CD4-positive, alpha-beta T cell treated with Interleukin-4 for 1 hour (primary cell): Measurements from ENCODE around the gene ESRRB.

ENCODE experiments used
- DNase-seq, 2 donors: peaks; one replicate each; pipeline ENCODE4 v3.0.0-alpha.2; 2020 to 2022

ESRRB gene

DNA sequence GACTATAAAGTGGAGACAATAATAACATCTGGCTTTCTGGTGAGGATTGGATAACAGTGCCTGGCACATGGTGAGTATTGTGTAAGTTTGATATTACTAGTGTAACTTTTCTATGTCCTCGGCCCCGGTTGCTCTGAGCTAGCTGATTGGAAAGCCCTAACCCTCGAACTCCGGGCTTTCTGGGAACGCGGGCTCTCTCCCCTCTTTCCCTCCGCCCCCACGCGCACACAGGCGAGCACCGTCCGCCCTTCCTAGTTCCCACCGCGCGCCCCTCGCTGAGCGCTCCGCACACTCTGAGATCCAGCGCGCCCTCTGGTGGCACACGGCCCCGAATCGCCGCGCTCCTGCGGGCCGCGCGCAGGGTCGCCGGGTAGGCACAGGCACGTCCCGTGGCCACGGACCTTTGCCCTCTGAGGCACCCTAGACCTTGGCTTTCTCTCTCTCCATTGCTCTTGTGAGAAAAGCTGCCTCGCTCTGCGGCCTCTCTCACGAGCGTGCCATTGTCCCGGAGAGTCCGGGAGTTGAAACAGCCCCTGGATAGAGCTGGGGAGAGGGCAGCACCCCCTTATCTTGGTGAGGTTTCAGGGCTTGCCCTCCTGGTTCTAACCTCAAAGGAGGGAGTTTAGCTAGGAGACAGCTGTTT is 23.2 kb upstream of the ESRRB start:
- peak; percentile 22 to 23 for DNase-seq

- no peak for DNase-seq
These were observed 21.6 kb upstream of the ESRRB start for GRCh38 chr14:76354310-76354709.

DNA sequence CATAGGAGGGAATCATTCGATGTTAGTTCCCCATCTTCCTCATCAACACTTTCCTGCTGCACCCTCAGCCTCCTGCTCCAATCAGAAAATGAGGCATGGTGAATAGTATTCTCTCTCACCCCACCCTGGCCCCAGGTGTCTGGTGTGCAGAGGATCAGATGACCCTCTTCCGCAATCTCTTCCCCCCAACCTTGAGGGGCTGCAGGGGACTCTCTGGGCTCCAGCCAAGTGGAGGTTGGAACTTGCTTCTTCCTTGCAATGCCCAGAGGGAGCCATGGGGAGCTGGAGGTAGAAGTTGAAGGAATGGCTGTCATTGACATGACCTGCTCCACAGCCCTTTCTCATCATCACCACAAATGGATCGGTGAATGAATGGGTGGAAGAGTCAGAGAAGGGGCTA is 20.2 kb upstream of the ESRRB start:
- no peak for DNase-seq

- DNase-seq = no peak
These were observed 4.9 kb upstream of the ESRRB start for GRCh38 chr14:76371066-76371465.

- DNase-seq = no peak
These were observed 2.5 kb upstream of the ESRRB start for GRCh38 chr14:76373456-76373855.

DNA sequence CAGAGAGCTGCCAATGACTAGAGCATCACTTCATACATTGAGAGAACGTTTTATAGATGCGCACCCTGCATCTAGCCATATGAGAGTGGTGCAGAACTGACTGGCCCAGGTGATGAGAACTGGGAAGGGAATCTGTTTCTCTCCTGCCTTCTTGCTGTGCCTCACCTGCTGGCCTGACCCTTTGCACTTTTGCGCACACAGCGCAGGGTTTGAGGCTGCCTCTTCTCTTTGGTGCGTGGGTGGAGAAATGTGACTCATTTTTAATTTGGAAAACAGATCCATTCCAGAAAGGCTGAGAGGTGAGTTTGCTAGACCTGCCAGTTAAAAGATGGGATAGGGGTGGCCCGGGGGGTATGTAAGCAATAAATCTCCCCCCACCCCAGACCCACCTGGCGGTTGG is 453 bp upstream of the ESRRB start:
- DNase-seq = no peak

DNA sequence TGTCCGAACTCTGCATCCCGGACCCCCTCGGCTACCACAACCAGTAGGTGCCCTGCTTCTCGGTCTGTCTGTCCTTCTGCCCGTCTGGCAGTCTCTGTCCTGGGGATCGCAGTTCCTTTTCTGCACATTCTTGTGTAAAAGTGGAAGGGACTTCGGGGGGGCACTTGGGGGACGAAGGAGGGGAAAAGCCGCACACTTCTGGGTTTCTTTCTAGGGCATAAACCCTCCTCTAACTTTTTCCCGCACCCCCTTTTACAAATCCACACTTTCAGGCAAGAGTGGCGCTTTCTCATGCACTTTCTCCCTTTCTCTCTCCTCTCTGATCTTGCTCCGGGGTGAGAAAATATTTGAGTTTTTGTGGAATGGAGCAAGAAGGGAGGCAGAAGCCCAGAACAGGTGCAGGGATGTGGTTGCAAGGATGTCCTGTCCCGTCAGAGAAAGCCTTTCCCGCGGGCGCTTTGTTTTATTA is 506 bp downstream of the ESRRB start:
- DNase-seq = no peak

- DNase-seq = no peak
These were observed 1.2 kb downstream of the ESRRB start for GRCh38 chr14:76376878-76377734.

DNA sequence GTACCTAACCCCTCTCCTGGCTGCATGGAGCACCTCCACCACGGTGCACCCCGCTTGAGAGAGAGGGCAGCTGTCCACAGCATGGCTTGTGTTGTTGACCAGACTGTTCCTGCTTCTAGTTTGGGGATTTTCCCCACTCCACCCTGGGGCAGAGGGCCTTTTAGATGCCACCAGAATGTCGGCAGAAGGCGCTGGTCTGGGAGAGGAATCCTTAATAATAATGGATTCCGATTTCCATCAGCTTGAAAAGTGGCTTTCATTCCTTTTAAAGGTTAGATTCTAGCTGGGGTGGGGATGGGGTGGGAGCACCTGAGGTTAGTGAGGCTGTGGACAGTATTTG is 1.8 kb downstream of the ESRRB start:
- no peak for DNase-seq

DNA sequence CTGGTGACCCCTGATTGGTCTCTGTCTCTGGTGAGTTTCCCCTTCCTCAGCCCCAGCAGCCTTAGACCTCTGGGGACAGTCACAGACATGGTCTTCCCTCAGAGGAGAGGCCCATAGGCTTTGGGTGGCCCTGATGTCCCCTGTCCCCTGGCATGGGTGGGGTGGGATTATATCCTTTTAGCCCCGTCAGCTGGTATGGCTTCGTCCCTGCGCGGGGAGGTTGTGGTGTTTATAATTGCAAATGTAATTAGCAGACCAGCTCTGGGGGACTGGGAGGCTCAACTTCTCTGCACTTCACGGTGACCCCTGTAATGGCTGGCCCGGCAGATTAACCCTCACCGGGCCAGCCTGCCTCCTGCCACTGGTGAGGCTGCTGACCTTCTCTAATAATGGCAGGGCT is 5.1 kb downstream of the ESRRB start:
- DNase-seq = no peak

- DNase-seq = no peak
These were observed 6.0 kb downstream of the ESRRB start for GRCh38 chr14:76381817-76382494.

DNA sequence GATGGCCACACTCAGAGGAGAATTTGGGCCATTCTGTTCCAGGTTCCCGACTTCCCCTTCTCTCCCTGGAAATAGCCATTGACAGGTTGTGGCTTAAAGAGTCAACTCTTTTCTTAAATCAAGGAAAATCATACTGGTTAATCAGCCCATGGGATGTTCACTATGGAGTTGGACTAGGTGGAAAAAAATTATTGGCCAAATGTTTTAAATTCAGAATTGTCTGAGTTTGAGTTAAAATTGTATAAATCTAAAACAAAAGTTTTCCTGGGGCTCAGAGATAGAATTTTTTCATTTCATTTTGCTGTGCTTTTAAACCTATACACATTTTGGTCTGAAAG is 6.5 kb downstream of the ESRRB start:
- DNase-seq = no peak

DNA sequence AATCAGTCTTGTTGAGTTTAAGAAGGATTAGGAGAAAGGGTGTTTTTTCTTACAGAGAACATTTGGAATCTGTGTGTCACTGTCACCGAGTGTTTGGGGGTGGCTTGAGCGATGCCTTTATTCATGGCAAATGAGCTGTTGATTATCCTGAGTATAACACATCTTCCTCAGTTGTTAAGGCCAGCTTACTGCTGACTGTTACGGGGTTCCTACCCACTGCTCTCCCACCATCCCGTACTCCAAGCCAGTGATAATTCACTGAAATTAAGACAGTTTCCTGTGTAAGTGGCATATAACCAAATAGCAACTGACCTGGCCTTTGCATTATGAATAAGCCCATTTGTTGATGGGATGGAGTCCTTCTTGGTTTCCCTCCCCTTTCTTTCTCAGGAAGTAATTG is 9.5 kb downstream of the ESRRB start:
- no peak for DNase-seq

DNA sequence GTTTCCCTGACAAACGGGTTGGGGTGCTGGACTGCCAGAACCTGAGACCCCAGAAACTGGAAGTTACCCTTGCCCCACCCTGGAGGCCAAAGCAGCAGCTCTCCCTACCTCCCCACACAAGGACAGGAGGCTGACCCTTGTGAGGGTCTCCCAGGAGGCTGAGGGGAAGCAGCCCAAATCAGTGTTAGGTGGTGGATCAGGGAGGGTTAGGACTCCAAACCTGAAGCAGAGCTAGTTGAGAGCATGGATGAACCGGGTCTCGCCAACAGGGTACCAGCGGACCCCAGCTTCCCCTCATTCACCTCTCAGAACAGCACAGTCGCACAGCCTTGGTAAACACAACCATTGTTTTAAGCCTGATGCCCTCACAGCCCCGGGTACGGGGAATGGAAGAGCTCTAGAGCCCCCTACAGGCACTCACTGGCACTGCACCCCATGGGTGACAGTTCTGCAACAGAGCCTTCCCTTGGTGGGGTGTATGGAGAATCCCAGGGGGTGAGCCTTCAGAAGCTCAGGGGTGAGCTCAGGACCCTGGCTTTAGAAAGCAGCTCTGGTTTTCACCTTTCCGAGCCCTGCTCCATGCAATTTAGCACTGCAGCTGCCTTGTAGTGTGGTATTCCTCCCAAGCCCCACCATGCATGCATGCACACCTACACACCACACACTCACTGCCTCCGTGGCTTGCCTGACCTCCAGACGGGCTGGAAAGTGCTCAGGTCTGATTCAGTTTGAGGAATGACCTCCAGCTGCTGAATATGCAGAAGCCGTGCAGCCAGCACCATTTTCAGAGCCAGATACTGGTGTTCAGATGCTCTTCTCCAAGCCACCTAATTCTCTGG is 11.2 kb downstream of the ESRRB start:
- DNase-seq = peak; percentile 39 to 42

GRCh38 chr14:76389841-76390240 is 13.9 kb downstream of the ESRRB start:
- DNase-seq = no peak

GRCh38 chr14:76390621-76391020 is 14.7 kb downstream of the ESRRB start:
- no peak for DNase-seq

DNA sequence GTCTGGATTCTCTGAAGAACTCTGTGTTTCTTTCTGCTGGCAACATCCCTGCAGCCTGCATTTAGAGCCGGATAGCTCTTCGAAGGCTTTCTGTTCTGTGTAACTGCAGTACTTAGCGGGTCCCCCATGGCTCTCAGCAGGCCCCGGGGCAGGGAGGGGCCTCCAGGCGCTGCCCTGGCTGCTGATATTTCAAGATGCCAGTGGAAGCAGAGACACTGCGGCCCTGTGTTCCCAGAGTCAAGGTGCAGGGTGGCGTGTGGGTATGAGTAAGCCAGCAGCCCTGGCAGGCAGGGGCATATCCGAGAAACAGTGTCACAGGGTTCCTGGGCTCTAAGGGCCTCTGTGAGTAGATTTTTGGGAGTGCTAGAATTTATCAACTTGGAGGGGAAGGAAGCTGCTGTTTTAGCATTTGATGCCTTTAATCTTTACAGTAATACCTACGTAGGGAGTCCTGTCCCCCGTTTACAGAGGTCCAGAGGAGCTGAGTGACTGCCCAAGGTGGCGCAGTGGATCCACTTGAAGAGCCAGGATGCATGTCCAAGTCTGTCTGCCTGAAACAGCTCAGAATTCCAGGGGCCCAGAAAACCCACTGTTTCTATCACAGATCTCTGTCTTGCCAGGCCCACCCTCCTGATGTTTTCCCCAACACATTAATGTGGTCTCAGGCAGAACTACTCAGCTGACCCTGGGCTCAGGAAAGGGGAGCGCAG is 16.2 kb downstream of the ESRRB start:
- DNase-seq = no peak

DNA sequence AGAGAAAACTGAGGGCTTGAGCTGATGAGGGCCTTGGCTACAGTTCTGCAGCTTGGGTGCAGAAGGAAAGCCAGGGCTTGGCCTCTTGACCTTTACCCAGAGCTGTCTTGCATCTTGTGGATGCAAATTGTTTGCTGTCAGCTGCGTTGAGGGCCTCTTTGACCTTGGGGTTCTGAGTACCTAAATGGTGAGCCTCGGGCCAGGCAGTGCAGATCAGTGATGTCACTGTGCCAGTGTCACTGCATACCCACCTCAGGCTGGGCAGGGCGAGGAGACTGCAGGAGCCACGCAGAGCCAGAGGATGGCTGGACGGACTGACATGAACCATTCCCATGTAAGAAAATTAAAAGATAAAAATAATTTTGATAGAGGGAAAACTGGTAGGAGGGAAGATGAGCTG is 18.6 kb downstream of the ESRRB start:
- no peak for DNase-seq

DNA sequence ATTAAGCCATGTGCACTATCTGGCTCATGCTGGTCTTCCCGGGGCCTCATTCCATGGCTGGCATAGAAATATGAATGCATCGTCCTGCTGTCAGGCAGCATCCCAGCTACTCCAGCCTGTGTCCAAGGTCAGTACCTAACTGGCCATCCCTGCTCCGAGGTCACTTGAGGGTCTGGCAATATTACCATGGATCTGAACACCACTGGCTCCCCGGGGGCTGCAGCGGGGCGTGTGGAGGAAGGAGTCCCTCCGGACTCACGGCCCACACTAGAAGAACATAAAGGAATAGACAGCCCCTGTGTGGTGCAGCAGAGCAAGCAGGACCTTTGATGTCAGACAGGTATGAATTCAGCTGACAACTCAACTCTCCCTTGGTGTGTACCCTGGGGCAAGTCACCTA is 19.2 kb downstream of the ESRRB start:
- no peak for DNase-seq

GRCh38 chr14:76396714-76397187 is 20.8 kb downstream of the ESRRB start:
- DNase-seq = no peak

DNA sequence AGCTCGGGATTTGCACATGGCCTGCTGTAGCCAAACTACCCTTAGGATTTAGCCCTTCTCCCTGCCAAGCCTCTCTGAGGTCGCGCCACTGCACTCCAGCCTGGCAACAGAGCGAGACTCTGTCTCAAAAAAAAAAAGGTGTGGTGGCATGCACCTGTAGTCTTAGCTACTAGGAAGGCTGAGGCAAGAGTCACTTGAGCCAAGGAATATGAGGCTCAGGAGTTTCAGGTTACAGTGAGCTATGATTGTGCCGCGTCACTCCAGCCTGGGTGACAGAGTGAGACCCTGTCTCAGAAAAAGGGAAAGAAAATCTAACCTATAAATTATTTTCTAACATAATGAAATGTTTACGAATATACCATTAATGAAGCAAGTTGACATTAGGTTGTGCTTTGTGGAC is 29.7 kb downstream of the ESRRB start:
- no peak for DNase-seq

DNA sequence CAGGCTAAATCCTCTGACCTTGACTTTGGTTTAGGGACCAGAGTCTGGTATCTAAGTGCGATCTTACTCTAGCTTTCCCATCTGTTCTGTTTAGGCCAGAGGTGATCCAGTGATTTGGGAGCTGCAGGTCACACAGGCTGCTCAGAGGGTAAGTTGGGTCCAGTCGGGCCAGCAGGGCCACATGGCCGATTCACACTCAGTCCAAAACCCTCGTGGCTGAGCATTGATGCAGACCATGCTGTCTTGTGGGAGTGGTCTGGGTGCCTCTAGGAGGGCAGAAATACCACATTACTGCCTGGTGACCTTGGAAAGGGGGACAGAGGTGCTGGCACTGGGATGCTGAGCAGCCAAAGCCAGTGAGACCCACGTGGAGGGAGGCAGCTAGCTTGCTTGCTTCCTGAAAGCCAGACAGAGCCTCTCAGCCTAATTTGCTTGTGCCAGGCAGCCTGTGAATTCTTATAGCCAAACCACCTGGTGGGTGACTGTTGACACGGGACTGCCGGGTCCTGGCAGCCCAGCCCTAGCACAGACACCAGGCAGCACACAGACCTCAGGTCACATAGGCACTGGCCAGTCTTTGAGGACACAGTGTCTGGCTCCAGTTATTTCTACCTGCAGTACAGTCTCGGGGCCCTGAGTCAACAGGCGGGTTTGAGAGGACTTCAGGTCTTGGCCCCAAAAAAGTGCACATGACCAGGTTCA is 31.7 kb downstream of the ESRRB start:
- no peak for DNase-seq
